ENCODE data around the gene PEG3.

PEG3 gene

GRCh38 chr19:56821209-56821608 lies 19.3 kb downstream of the PEG3 start:
- DNase-seq = no peak
- intact Hi-C loops (cut with DNase I) = no loop called here

GRCh38 chr19:56819166-56819565 lies 21.4 kb downstream of the PEG3 start:
- no peak for DNase-seq
- intact Hi-C loops (cut with DNase I) = no loop called here

- intact Hi-C loops (cut with DNase I) = no loop called here
Measured at GRCh38 chr19:56814656-56815055, 25.9 kb downstream of the PEG3 start.

GRCh38 chr19:56813531-56813930 lies 27.0 kb downstream of the PEG3 start:
- intact Hi-C loops (cut with DNase I) = no loop called here
- DNase-seq = no peak

More at GRCh38 chr19:56814656-56815055, 25.9 kb downstream of the PEG3 start:
- DNase-seq = no peak

- intact Hi-C loops (cut with DNase I) = no loop called here
- no peak for DNase-seq
Measured at GRCh38 chr19:56811480-56811879, 29.0 kb downstream of the PEG3 start.

GRCh38 chr19:56810260-56810659 lies 30.3 kb downstream of the PEG3 start:
- intact Hi-C loops (cut with DNase I) = no loop called here

GRCh38 chr19:56808717-56809392 lies 31.7 kb downstream of the PEG3 start:
- DNase-seq = no peak
- intact Hi-C loops (cut with DNase I) = no loop called here

More at GRCh38 chr19:56810260-56810659, 30.3 kb downstream of the PEG3 start:
- no peak for DNase-seq

- intact Hi-C loops (cut with DNase I) = no loop called here
- no peak for DNase-seq
Measured at GRCh38 chr19:56806639-56807038, 33.9 kb downstream of the PEG3 start.
